ENCODE results near the gene CYP2C18. TPM values are rescaled to one million over a fixed set of nuclear protein-coding genes. Genes with fewer than 3 reads are reported as not detected.
"Not testable (repeated sequence)": the region's sequence is repeated elsewhere in the genome, so short reads cannot be mapped to it uniquely, and the experiment has no call there.

The CYP2C18 gene
- total RNA-seq, 2 donors from 2014 or later = not detected

GRCh38 chr10:94676496-94676895 lies 7.0 kb upstream of the CYP2C18 start:
- Histone ChIP-seq H3K4me1 (ENCODE audit: control insufficient read depth in 1 of 2, low read depth in 2 of 2) (no peaks in the 10 kb centered on the region), H3K9me3 (no peaks in the 10 kb centered on the region), H3K36me3 (no peaks in the 10 kb centered on the region), H3K27ac (no peak overlapping the region), H3K4me3 (no peak overlapping the region), H3K27me3 (replicated peaks; ENCODE audit: insufficient read depth) (no peaks in the 10 kb centered on the region)
- DNase-seq (ENCODE audit: low spot score) = no peak
- ATAC-seq (ENCODE audit: insufficient number of reproducible peaks, low FRiP score, low read depth) = no peak
- no peak for TF ChIP-seq CTCF (IDR thresholded peaks at IDR 0.05)

- H3K9me3 ChIP-seq = no peaks in the 10 kb centered on the region
- no peaks in the 10 kb centered on the region for H3K36me3 ChIP-seq
- no peak for TF ChIP-seq CTCF (IDR thresholded peaks at IDR 0.05)
- no peak overlapping the region for H3K27ac ChIP-seq
- DNase-seq (ENCODE audit: low spot score) (no peak), ATAC-seq (ENCODE audit: insufficient number of reproducible peaks, low FRiP score, low read depth) (no peak)
- H3K4me1 ChIP-seq (ENCODE audit: control insufficient read depth in 1 of 2, low read depth in 2 of 2) = no peaks in the 10 kb centered on the region
- H3K27me3 ChIP-seq (replicated peaks; ENCODE audit: insufficient read depth) = no peaks in the 10 kb centered on the region
- H3K4me3 ChIP-seq = no peak overlapping the region
Measured at GRCh38 chr10:94677691-94678090, 5.8 kb upstream of the CYP2C18 start.

- H3K4me3 ChIP-seq = no peak overlapping the region
- no peak overlapping the region for H3K27ac ChIP-seq
- DNase-seq (ENCODE audit: low spot score) (no peak), ATAC-seq (ENCODE audit: insufficient number of reproducible peaks, low FRiP score, low read depth) (no peak)
- H3K27me3 ChIP-seq (replicated peaks; ENCODE audit: insufficient read depth) = no peaks in the 10 kb centered on the region
- H3K9me3 ChIP-seq = no peaks in the 10 kb centered on the region
- no peaks in the 10 kb centered on the region for H3K4me1 ChIP-seq (ENCODE audit: control insufficient read depth in 1 of 2, low read depth in 2 of 2)
- no peak for TF ChIP-seq CTCF (IDR thresholded peaks at IDR 0.05)
- H3K36me3 ChIP-seq = no peaks in the 10 kb centered on the region
Measured at GRCh38 chr10:94678475-94678874, 5.1 kb upstream of the CYP2C18 start.

- no peak for ATAC-seq (ENCODE audit: insufficient number of reproducible peaks, low FRiP score, low read depth)
- Histone ChIP-seq H3K4me3 (no peak overlapping the region), H3K4me1 (ENCODE audit: control insufficient read depth in 1 of 2, low read depth in 2 of 2) (no peaks in the 10 kb centered on the region), H3K36me3 (no peaks in the 10 kb centered on the region), H3K9me3 (no peaks in the 10 kb centered on the region), H3K27me3 (replicated peaks; ENCODE audit: insufficient read depth) (no peaks in the 10 kb centered on the region), H3K27ac (no peak overlapping the region)
- TF ChIP-seq CTCF (IDR thresholded peaks at IDR 0.05) = no peak
- no peak for DNase-seq (ENCODE audit: low spot score)
Measured at GRCh38 chr10:94680544-94680943, 3.0 kb upstream of the CYP2C18 start.

GRCh38 chr10:94682636-94683035 lies 893 bp upstream of the CYP2C18 start:
- not testable (repeated sequence) for H3K36me3 ChIP-seq; ATAC-seq (ENCODE audit: insufficient number of reproducible peaks, low FRiP score, low read depth); H3K27me3 ChIP-seq (replicated peaks; ENCODE audit: insufficient read depth); H3K4me3 ChIP-seq; H3K9me3 ChIP-seq; H3K4me1 ChIP-seq (ENCODE audit: control insufficient read depth in 1 of 2, low read depth in 2 of 2); DNase-seq (ENCODE audit: low spot score); H3K27ac ChIP-seq

- no peaks in the 10 kb centered on the region for H3K4me1 ChIP-seq (ENCODE audit: control insufficient read depth in 1 of 2, low read depth in 2 of 2)
- ATAC-seq (ENCODE audit: insufficient number of reproducible peaks, low FRiP score, low read depth) = no peak
- no peak overlapping the region for H3K4me3 ChIP-seq
- no peak for DNase-seq (ENCODE audit: low spot score)
- no peak for TF ChIP-seq CTCF (IDR thresholded peaks at IDR 0.05)
- no peaks in the 10 kb centered on the region for H3K9me3 ChIP-seq
- H3K36me3 ChIP-seq = no peaks in the 10 kb centered on the region
- no peaks in the 10 kb centered on the region for H3K27me3 ChIP-seq (replicated peaks; ENCODE audit: insufficient read depth)
- no peak overlapping the region for H3K27ac ChIP-seq
Measured at GRCh38 chr10:94687625-94688248, 4.2 kb downstream of the CYP2C18 start.

Measured in thoracic aorta (tissue), 2 donors.